Dedifferentiated amniotic fluid mesenchymal stem cell (primary cell): ENCODE results near the gene DISP3.

Experiments
- DNase-seq: peaks from one replicate; pipeline ENCODE4 v3.0.0-alpha.2; 2016; ENCODE audit errors: extremely low spot score

DISP3 gene

GRCh38 chr1:11528611-11529261, 49.8 kb downstream of the DISP3 start:
- DNase-seq: no peak

GRCh38 chr1:11529330-11529729, 50.4 kb downstream of the DISP3 start:
- DNase-seq: no peak

GRCh38 chr1:11529763-11530730, 51.1 kb downstream of the DISP3 start:
- DNase-seq: no peak

- DNase-seq: no peak
These were observed 51.9 kb downstream of the DISP3 start for GRCh38 chr1:11530731-11531311.

GRCh38 chr1:11531314-11531870, 52.4 kb downstream of the DISP3 start:
- no peak for DNase-seq

- DNase-seq: no peak
These were observed 53.0 kb downstream of the DISP3 start for GRCh38 chr1:11531943-11532342.

GRCh38 chr1:11533790-11534787, 55.1 kb downstream of the DISP3 start:
- no peak for DNase-seq

- no peak for DNase-seq
These were observed 55.9 kb downstream of the DISP3 start for GRCh38 chr1:11534846-11535245.

GRCh38 chr1:11535316-11535715, 56.4 kb downstream of the DISP3 start:
- no peak for DNase-seq

GRCh38 chr1:11535761-11536572, 57.0 kb downstream of the DISP3 start:
- no peak for DNase-seq

- no peak for DNase-seq
These were observed 57.8 kb downstream of the DISP3 start for GRCh38 chr1:11536573-11537379.

GRCh38 chr1:11537380-11537764, 58.4 kb downstream of the DISP3 start:
- DNase-seq: no peak

GRCh38 chr1:11537854-11538591, 59.1 kb downstream of the DISP3 start:
- no peak for DNase-seq

- DNase-seq: no peak
These were observed 59.9 kb downstream of the DISP3 start for GRCh38 chr1:11538886-11539285.

GRCh38 chr1:11539850-11540772, 61.2 kb downstream of the DISP3 start:
- DNase-seq: no peak

- no peak for DNase-seq
These were observed 61.8 kb downstream of the DISP3 start for GRCh38 chr1:11540773-11541160.

- DNase-seq: no peak
These were observed 62.3 kb downstream of the DISP3 start for GRCh38 chr1:11541236-11541635.

- DNase-seq: no peak
These were observed 63.0 kb downstream of the DISP3 start for GRCh38 chr1:11541956-11542355.
